Ovary (tissue), 9 donors: ENCODE measurements around the gene ADAD2. TPM values are rescaled to one million over a fixed set of nuclear protein-coding genes. Genes with fewer than 3 reads are reported as not detected.
A peak's percentile ranks its signal among the peaks of the same experiment; 100 is the strongest.

Source experiments
- DNase-seq, 5 donors: peaks; one replicate each; pipeline ENCODE4 v3.0.0-alpha.2; 2019 to 2020
- H3K27ac ChIP-seq, 2 donors: fragments of 200-600 bp; one replicate each; pipeline versions ENCODE4 v1.5.1 to v1.8.0; 2019 to 2022
- H3K27me3 ChIP-seq: fragments of 200-600 bp; one replicate; pipeline ENCODE4 v1.8.0; 2022
- H3K36me3 ChIP-seq: fragments of 200-600 bp; sonication (generic); one replicate; pipeline ENCODE4 v1.5.1; 2019
- H3K4me1 ChIP-seq: one replicate; pipeline ENCODE4 v1.8.1; 2013; ENCODE audit warnings: mild to moderate bottlenecking, moderate library complexity; ENCODE audit not compliant: insufficient read depth
- H3K4me3 ChIP-seq: fragments of 200-600 bp; sonication (generic); one replicate; pipeline ENCODE4 v1.5.1; 2017
- H3K9me3 ChIP-seq, 2 donors: fragments of 200-600 bp in 1 of 2; sonication (generic) in 1 of 2; one replicate each; pipeline versions ENCODE4 v1.5.1 to v1.8.1; 2013 to 2019; ENCODE audit warnings: mild to moderate bottlenecking in 1 of 2, moderate library complexity in 1 of 2
- CTCF ChIP-seq, 3 donors: fragments of 450-650 bp in 2 of 3; fragments of 200-600 bp in 1 of 3; IDR thresholded peaks; one replicate each; pipeline versions ENCODE4 v1.5.1 to v1.8.0; 2016 to 2022; ENCODE audit warnings: antibody characterized with exemption in 3 of 3, mild to moderate bottlenecking in 1 of 3
- EP300 ChIP-seq: sonication (generic); formaldehyde crosslinking; IDR thresholded peaks from one replicate; pipeline ENCODE4 v1.6.1; 2017; ENCODE audit warnings: antibody characterized with exemption
- POLR2A ChIP-seq: fragments of 450-650 bp; IDR thresholded peaks from one replicate; pipeline ENCODE4 v1.6.1; 2017; ENCODE audit warnings: antibody characterized with exemption, mild to moderate bottlenecking, moderate library complexity
- WGBS, 3 donors: extraction: QIAGEN DNeasy Blood & Tissue Kit in 1 of 3; methylation state at CpG; one replicate each; pipeline versions ENCODE4 v1.1.5 to v1.1.7; 2013 to 2017; 5-methylcytosine and 5-hydroxymethylcytosine counted together
- intact Hi-C, 4 donors: fragments of 100-400 bp; cut with DNase I; formaldehyde crosslinking; loops; one replicate each; pipeline versions ENCODE4 v1.11.0 to v1.15.1; 2022 to 2023
- polyA plus RNA-seq, 2 donors: library from polyadenylated mRNA; stranded (reverse); fragments of 200-250 nt in 1 of 2; fragments of 350-450 nt in 1 of 2; fragmentation: Illumina TruSeq in 1 of 2; extraction: RNeasy Lipid Tissue Mini Kit (QIAGEN cat#74804) in 1 of 2; gene quantifications; one replicate each; pipeline ENCODE4 v1.2.3, GENCODE V29; 2013 to 2014
- total RNA-seq, 7 donors: library from RNA; depleted of rRNA in 2 of 7; stranded (reverse); fragments of >200 nt in 2 of 7; fragmentation: NEBNext Ultra II Directional in 3 of 7; extraction: Animal tissue kit (Norgen Biotek cat#: 25700) in 3 of 7; gene quantifications; one replicate each; pipeline versions ENCODE4 v1.1.0 to v1.2.4, GENCODE V29; 2016 to 2023
- donor health status: DM: no; HTN: no; CAD: no; lungs with moderate emphysema.
- donor health status: DM: no; HTN: no; CAD: no.
- donor health status: Bipolar disorder and iron deficiency.
- donor health status: DM: yes; HTN: yes; CAD: no.
- donor health status: DM: no; HTN: no; CAD: no.
- donor health status: DM: yes; HTN: yes; CAD: no.

Gene ADAD2
- total and polyA plus RNA-seq, 9 donors = 0.12 to 2.0 (median 0.84) TPM; not detected in 5

- no peaks in the 10 kb centered on the region for H3K36me3 ChIP-seq
- H3K27ac ChIP-seq = peak within 1 kb of the TSS; percentile 69 to 79
- peak within 1 kb of the TSS; percentile 70 for H3K4me3 ChIP-seq
- H3K4me1 ChIP-seq = peaks cover 2% of the 10 kb centered on the region
- no peaks in the 10 kb centered on the region for H3K27me3 ChIP-seq
- WGBS, 3 donors = 0 to 1% (median 1%) methylated on average over 53 to 89 of the region's 89 CpGs
- H3K9me3 ChIP-seq = no peaks in the 10 kb centered on the region
- intact Hi-C loops = no loop called here
- TF ChIP-seq CTCF (IDR thresholded peaks at IDR 0.05) (peak in 1 of 3 donors; percentile 4), EP300 (no peak), POLR2A (peak; percentile 23)
- DNase-seq = peak; percentile 88 to 96 (median 94)
Measured at GRCh38 chr16:84144859-84145639, 45.9 kb upstream of the ADAD2 start, which contains the start of the genes DNAAF1 and HSDL1. TSS of gene DNAAF1 (plus strand) at chr16:84145308. CDS start at chr16:84145441, 133 bp downstream. TSS of gene HSDL1 (minus strand) at chr16:84145177. CDS start at chr16:84131321, 13,856 bp downstream.

DNA sequence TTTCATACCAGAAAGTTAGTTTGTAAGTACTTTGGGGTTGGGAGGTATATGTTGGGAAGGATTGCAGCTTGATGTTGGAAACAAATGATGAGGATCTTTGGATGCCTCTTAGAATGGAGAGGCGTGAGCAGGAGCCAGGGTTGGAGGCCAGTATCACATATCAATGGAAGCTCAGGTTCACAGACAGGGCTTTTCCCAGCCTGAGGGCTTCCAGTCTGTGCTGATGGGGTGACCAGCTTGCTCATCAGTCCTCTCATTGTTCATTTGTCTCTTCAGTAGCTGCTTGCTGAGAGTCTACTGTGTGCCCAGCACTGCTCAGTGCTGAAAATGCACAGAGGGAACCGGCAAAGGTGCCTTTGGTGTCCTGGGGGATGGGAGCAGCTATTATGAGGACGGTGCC lies 40.0 kb upstream of the ADAD2 start:
- Histone ChIP-seq H3K27me3 (no peaks in the 10 kb centered on the region), H3K4me3 (no peak overlapping the region), H3K27ac (no peak overlapping the region), H3K36me3 (no peaks in the 10 kb centered on the region), H3K9me3 (no peaks in the 10 kb centered on the region), H3K4me1 (peaks cover 3% of the 10 kb centered on the region)
- no peak for TF ChIP-seq POLR2A
- no peak for TF ChIP-seq CTCF (IDR thresholded peaks at IDR 0.05)
- no peak for TF ChIP-seq EP300
- 84 to 86% (median 85%) methylated on average over 3 of the region's 3 CpGs for WGBS, 3 donors
- DNase-seq = no peak
- intact Hi-C loops = no loop called here

DNA sequence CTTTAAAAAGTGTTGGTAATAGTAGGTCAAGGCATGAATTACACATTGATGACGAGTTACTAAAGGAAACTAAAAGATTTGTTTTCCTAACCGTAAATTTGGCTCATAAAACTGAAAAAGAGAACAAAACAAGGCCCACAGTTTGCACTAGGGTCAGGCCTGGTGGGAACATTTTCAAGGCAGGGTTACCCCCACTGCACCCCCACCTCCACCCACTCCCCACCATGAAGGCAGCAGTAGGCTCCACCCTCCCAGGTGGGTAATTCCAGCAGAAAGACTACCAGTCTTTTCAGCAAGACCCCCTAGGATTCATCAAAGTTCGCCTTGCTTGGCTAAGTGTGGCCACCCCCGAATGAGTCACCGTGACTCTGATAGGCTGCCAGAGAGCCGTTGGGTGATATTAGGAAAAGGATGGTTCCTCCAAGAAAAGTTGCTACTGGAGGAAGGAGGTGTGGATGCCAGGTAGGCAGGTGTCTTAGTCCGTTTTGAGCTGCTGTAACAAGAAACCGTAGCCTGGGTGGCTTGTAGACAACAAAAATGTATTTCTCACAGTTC lies 37.2 kb upstream of the ADAD2 start:
- H3K27me3 ChIP-seq = no peaks in the 10 kb centered on the region
- intact Hi-C loops = no loop called here
- TF ChIP-seq EP300 = no peak
- peak overlapping the region in 1 of 2 donors; percentile 70 for H3K27ac ChIP-seq
- no peaks in the 10 kb centered on the region for H3K9me3 ChIP-seq
- WGBS, 3 donors = 14 to 26% (median 15%) methylated on average over 8 of the region's 8 CpGs
- no peak overlapping the region for H3K4me3 ChIP-seq
- H3K4me1 ChIP-seq = peaks cover 3% of the 10 kb centered on the region
- peak; percentile 57 to 73 (median 62) for DNase-seq
- no peaks in the 10 kb centered on the region for H3K36me3 ChIP-seq

DNA sequence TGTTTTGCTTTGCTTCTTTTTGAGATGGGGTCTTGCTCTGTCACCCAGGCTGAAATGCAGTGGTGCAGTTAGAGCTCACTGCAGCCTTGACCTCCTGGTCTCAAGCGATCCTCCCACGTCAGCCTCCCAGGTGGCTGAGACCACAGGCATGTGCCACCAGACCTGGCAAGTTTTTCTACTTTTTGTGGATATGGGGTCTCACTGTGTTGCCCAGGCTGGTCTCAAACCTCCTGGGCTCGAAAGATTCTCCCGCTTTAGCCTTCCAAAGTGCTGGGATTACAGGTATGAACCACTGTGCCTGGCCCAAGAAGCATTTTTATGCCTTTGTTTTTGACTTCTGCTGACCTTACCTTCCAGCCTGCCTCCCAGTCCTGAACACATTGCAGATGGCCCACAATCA lies 35.7 kb upstream of the ADAD2 start:
- Histone ChIP-seq H3K27me3 (no peaks in the 10 kb centered on the region), H3K27ac (no peak overlapping the region), H3K4me3 (no peak overlapping the region), H3K9me3 (no peaks in the 10 kb centered on the region), H3K36me3 (no peaks in the 10 kb centered on the region), H3K4me1 (peaks cover 3% of the 10 kb centered on the region)
- 88 to 96% (median 94%) methylated on average over 4 of the region's 4 CpGs for WGBS, 3 donors
- intact Hi-C loops = no loop called here
- DNase-seq = no peak
- TF ChIP-seq CTCF (IDR thresholded peaks at IDR 0.05) (no peak), EP300 (no peak), POLR2A (no peak)

DNA sequence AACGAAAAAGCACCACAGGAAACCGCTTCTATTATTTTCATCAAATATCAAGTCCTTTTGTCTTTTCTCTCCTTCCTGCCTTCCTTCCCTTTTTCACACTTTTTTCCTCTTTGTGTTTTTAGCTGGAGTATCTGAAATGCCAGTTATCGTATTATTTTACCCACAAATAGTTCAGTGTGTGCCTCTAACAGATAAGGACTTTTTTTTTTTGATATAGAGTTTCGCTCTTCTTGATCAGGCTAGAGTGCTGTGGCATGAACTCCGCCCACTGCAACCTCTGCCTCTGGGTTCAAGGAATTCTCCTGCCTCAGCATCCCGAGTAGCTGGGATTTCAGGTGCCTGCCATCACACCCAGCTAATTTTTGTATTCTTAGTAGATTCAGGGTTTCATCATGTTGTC lies 35.2 kb upstream of the ADAD2 start:
- TF ChIP-seq POLR2A (no peak), CTCF (IDR thresholded peaks at IDR 0.05) (no peak), EP300 (no peak)

More for the DNA sequence above, 35.2 kb upstream of the ADAD2 start:
- Histone ChIP-seq H3K4me1 (peaks cover 3% of the 10 kb centered on the region), H3K27me3 (no peaks in the 10 kb centered on the region), H3K36me3 (no peaks in the 10 kb centered on the region), H3K27ac (no peak overlapping the region), H3K4me3 (no peak overlapping the region), H3K9me3 (no peaks in the 10 kb centered on the region)
- intact Hi-C loops = no loop called here
- no peak for DNase-seq
- 75 to 84% (median 83%) methylated on average over 6 of the region's 6 CpGs for WGBS, 3 donors
